Epithelial cell of prostate (primary cell): ENCODE measurements around the gene PRIM2.
A peak's percentile ranks its signal among the peaks of the same experiment; 100 is the strongest.
"Not testable (repeated sequence)": the region's sequence is repeated elsewhere in the genome, so short reads cannot be mapped to it uniquely, and the experiment has no call there.

Experiments used
- DNase-seq: peaks from one replicate; pipeline ENCODE4 v3.0.0-alpha.2; 2011; ENCODE audit warnings: low read depth, low spot score
- H3K27ac ChIP-seq: fragments of 450-650 bp; 2 replicates; pipeline ENCODE4 v1.5.1; 2017; ENCODE audit warnings: mild to moderate bottlenecking

The PRIM2 gene

GRCh38 chr6:57317060-57317943, at the start of gene PRIM2:
PRIM2 (plus strand) TSS chr6:57317630; CDS start chr6:57318446, 816 bp downstream.
- peak within 1 kb of the TSS; percentile 74 for H3K27ac ChIP-seq
- DNase-seq, result peak; percentile 39

GRCh38 chr6:57268294-57268640, 49.2 kb upstream of the PRIM2 start:
- no peak for DNase-seq
- peak overlapping the region; percentile 77 for H3K27ac ChIP-seq

- DNase-seq, H3K27ac ChIP-seq: not testable (repeated sequence)
Observed at GRCh38 chr6:57274113-57274824, 43.2 kb upstream of the PRIM2 start.

- DNase-seq, result no peak
- H3K27ac ChIP-seq, result no peak overlapping the region
Observed at GRCh38 chr6:57275384-57275783, 42.0 kb upstream of the PRIM2 start.

GRCh38 chr6:57276946-57277345, 40.5 kb upstream of the PRIM2 start:
- no peak for DNase-seq
- no peak overlapping the region for H3K27ac ChIP-seq

GRCh38 chr6:57278570-57278969, 38.9 kb upstream of the PRIM2 start:
- no peak overlapping the region for H3K27ac ChIP-seq
- no peak for DNase-seq

- no peak overlapping the region for H3K27ac ChIP-seq
- no peak for DNase-seq
Observed at GRCh38 chr6:57279013-57279412, 38.4 kb upstream of the PRIM2 start.

- no peak overlapping the region for H3K27ac ChIP-seq
- peak; percentile 27 for DNase-seq
Observed at GRCh38 chr6:57283106-57283505, 34.3 kb upstream of the PRIM2 start.

- no peak overlapping the region for H3K27ac ChIP-seq
- DNase-seq, result no peak
Observed at GRCh38 chr6:57283911-57284455, 33.4 kb upstream of the PRIM2 start.

- not testable (repeated sequence) for H3K27ac ChIP-seq
- peak; percentile 18 for DNase-seq
Observed at GRCh38 chr6:57288136-57288535, 29.3 kb upstream of the PRIM2 start.

- not testable (repeated sequence) for H3K27ac ChIP-seq, DNase-seq
Observed at GRCh38 chr6:57293472-57293871, 24.0 kb upstream of the PRIM2 start.

GRCh38 chr6:57294862-57295445, 22.5 kb upstream of the PRIM2 start:
- DNase-seq, result no peak

GRCh38 chr6:57297505-57297904, 19.9 kb upstream of the PRIM2 start:
- no peak overlapping the region for H3K27ac ChIP-seq
- DNase-seq, result no peak

More at GRCh38 chr6:57294862-57295445, 22.5 kb upstream of the PRIM2 start:
- no peak overlapping the region for H3K27ac ChIP-seq

- H3K27ac ChIP-seq, result no peak overlapping the region
- DNase-seq, result no peak
Observed at GRCh38 chr6:57298741-57299140, 18.7 kb upstream of the PRIM2 start.

- no peak for DNase-seq
- no peak overlapping the region for H3K27ac ChIP-seq
Observed at GRCh38 chr6:57301757-57302156, 15.7 kb upstream of the PRIM2 start.

GRCh38 chr6:57302477-57302876, 15.0 kb upstream of the PRIM2 start:
- no peak for DNase-seq
- H3K27ac ChIP-seq, result no peak overlapping the region

GRCh38 chr6:57303931-57304681, 13.3 kb upstream of the PRIM2 start:
- DNase-seq, result no peak
- H3K27ac ChIP-seq, result no peak overlapping the region

- no peak overlapping the region for H3K27ac ChIP-seq
- no peak for DNase-seq
Observed at GRCh38 chr6:57305107-57305506, 12.3 kb upstream of the PRIM2 start.

- no peak for DNase-seq
- H3K27ac ChIP-seq, result no peak overlapping the region
Observed at GRCh38 chr6:57305761-57306160, 11.7 kb upstream of the PRIM2 start.

GRCh38 chr6:57306273-57306672, 11.2 kb upstream of the PRIM2 start:
- no peak overlapping the region for H3K27ac ChIP-seq
- DNase-seq, result no peak
